Hematopoietic multipotent progenitor cell treated with erythropoietin and hydrocortisone succinate and interleukin-3 and kit ligand, for 6 days (in vitro differentiated cells): ENCODE results near the gene SEC61A1.

ENCODE experiments used
- DNase-seq: peaks from one replicate; pipeline ENCODE4 v3.0.0-alpha.2; 2015

Gene SEC61A1

GRCh38 chr3:128060473-128061381 lies 8.5 kb downstream of the SEC61A1 start:
- no peak for DNase-seq

DNA sequence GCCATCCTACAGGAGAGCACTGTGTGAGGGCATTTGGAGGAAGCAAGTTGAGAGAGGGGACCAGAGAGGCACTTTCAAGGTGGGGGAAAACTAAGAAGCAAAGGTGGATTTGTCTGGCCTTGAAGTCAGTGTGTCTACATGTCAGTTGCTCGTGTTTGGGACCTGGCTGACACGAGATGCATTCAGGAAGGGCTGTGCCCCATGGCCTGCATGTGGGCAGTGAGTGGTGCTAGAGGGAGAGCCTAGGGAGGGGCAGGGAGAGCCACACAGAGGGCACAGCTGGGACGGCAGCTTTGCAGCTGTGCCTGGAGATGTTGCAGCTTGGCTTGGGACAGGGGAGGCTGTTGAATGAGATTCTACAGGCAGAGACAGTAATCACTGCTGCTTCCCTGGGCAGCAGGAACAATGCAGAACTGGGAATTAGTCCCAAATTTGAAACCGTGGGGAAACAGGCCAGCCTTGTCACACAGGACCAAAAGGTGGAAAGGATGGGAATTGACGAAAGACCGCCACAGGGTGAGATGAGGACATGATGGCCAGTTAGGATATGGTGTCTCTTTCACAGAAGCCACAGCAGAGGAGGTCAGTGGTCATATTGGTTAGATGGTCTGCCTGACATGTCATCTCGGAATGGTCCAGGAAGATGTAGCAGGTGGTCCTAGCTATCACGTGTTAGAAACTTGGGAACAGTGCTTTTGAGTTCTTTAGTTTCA lies 10.0 kb downstream of the SEC61A1 start:
- no peak for DNase-seq

DNA sequence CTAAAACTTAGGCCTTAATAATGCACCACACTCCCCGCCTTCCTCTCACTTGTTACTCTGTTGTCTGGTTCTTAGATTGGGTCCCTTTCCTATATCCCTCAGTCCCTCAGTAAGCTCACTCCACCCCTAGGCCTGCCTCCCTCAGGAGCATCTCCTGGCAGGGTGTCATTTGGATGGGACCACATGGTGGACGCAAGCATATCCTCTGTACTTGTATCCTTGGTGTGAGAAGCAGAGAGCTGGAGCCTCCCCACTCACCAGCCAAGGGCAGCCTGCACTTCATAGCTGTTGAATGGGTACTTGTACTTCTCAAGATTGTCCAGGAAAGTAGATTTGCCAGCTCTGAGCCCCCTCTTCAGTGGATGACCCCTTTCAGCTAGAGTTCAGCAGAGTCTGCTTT lies 11.6 kb downstream of the SEC61A1 start:
- no peak for DNase-seq

- no peak for DNase-seq
Observed at GRCh38 chr3:128064962-128065361, 12.7 kb downstream of the SEC61A1 start.

GRCh38 chr3:128066114-128066513 lies 13.9 kb downstream of the SEC61A1 start:
- no peak for DNase-seq

DNA sequence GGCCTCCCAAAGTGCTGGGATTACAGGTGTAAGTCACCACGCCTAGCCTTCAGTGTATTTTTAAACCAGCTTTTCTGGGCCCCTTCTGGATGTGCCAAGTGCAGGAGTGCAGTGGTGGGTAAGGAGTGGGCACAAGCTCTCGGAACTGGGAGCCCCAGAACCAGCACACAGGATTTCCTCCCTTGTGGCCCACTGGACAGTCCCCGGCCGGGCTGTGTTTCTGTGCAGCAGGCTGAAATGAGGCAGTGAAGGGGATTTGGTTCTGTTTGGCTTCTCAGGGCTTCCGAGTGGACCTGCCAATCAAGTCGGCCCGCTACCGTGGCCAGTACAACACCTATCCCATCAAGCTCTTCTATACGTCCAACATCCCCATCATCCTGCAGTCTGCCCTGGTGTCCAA lies 14.4 kb downstream of the SEC61A1 start:
- no peak for DNase-seq

DNA sequence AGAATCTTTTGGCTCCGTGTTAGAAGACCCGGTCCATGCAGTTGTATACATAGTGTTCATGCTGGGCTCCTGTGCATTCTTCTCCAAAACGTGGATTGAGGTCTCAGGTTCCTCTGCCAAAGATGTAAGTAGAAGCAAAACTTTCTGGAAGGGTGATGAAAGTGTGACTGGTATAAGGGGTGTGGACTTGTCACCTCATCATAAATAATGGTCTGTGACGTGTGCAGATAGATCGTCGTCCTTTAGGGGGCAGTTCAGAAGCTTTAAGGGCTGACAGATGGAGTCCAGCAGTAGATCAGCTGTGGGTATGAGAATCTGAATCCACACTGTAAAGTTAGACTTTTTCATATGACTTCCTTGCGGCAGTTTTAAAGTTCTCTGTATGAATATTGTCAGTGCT lies 15.3 kb downstream of the SEC61A1 start:
- DNase-seq: peak; percentile 52

DNA sequence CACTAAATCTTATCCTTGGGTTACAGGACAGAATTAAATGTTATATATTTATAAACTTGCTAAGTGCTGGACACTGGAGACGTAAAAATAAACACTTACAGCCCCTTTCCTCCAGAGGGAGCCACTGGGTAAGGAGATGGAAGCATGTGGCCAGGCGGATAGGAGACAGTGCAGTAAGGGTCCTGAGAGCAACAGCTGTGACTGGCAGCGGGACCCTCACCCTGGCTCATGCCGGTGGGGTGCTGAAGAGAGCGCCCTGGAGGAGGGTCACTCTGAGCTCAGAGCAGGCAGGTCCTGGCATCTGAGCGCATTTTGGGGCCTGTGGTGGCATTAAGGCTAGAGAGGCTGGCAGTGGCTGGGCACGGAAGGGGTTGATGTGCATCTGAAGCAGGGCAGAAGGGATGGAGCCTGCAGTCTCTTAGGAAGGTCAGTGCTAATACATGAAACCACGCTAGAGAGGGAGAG lies 16.0 kb downstream of the SEC61A1 start:
- peak; percentile 81 for DNase-seq

- no peak for DNase-seq
Observed at GRCh38 chr3:128069271-128069670, 17.0 kb downstream of the SEC61A1 start.

DNA sequence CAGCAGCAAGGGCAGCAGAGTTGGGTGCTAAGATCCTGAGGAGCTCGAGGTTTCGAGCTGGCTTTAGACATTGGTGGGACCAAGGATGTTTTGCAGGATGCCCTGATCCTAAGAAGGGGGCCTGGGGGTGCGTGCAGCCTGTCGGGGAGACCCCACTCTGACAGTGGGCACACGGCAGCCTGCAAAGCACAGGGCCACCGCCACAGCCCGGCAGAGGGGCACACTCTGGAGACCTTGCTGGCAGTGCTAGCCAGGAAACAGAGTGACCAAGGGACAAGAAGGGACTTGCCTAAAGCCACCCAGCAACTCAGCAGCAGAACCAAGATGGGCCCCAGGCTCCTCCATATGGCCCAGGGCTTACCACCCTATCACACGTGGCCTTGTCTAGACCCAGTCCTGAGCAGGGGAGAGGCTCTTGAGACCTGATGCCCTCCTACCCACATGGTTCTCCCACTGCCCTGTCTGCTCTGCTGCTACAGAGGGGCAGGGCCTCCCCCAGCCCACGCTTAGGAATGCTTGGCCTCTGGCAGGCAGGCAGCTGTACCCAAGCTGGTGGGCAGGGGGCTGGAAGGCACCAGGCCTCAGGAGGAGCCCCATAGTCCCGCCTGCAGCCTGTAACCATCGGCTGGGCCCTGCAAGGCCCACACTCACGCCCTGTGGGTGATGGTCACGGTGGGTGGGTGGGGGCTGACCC lies 18.8 kb downstream of the SEC61A1 start:
- no peak for DNase-seq

DNA sequence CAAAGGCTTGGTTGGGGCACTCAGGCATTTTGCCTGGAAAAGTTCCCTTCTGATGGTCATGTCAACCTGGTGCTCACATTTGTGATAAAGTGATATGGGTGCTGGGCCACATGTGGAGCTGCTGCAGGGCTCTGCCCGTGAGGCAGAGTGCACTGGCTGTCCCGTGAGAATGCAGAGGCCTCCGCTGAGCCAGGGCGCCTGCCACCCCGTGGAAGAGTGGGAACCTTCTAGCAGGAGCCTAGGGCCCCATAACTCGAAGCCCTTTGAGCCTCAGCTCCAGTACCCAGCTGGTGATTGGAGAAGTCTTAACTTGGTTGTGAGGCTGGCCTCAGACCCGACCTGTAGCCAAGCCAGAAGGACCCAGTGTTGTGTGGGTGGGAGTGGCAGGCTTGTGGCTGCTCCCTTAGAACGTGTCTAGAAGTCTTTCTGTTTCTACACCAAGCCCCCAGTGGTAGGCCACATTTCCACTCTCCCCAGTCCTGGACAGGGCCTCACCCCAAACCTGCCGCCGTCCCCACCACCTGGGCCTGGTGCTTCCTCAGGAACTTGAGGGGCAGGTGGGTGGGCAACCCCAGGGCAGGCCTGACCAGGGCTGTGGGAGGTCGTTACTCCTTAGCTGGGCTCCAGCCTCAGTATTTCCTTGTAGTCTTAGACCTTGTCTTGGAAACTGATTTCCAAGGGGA lies 19.7 kb downstream of the SEC61A1 start:
- DNase-seq: no peak

- no peak for DNase-seq
Observed at GRCh38 chr3:128072454-128073184, 20.4 kb downstream of the SEC61A1 start.

GRCh38 chr3:128073185-128073725 lies 21.0 kb downstream of the SEC61A1 start:
- no peak for DNase-seq

- DNase-seq: no peak
Observed at GRCh38 chr3:128073807-128074206, 21.6 kb downstream of the SEC61A1 start.

GRCh38 chr3:128074851-128075521 lies 22.7 kb downstream of the SEC61A1 start:
- no peak for DNase-seq

DNA sequence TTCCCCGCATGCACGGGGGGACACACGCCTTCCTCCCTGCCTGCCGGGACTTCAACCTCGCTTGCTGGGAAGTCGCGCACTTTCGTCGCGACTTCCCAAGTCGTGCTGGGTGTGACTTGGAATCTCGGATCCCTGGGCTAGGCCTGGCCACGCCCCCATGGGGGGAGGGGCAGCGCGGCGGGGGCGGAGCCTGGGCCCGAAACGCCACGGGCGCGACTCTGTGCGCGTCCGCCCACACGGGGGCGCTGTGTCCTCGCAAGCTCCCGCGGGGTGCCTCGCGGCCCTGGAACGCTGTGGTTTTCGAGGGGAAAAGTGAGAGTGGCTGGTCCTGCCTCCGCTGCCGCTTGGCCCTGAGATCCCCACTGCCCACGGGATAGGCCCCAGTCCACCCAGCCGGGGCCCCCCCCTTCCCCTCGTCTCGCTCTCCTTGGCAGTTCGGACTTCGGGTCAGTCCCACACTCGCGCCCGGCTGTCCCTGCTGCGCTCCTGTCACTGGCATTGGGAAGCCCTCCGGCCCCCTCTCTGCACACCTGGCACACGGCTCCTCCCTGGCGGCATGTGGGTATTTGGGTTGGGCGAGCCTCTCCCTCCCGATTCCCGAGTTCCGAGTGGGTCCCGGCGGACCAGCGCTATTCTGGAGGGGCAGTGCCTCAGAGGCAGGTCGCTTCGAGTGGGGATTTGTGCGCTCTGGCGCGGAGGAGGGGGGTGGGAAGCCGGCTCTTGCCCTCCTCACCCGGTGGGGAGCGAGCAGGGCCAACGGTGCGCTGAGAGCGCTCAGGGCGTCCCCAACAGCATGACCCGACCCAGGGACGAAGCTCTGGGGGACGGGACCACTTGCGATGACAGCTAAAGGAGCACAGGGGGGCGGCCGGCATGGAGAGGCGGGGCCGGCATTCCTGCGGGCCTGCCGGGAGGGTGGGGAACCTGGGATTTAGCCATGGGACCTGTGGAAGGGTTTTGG lies 23.6 kb downstream of the SEC61A1 start:
- peak; percentile 89 for DNase-seq

GRCh38 chr3:128076483-128077201 lies 24.4 kb downstream of the SEC61A1 start:
- DNase-seq: peak; percentile 82

DNA sequence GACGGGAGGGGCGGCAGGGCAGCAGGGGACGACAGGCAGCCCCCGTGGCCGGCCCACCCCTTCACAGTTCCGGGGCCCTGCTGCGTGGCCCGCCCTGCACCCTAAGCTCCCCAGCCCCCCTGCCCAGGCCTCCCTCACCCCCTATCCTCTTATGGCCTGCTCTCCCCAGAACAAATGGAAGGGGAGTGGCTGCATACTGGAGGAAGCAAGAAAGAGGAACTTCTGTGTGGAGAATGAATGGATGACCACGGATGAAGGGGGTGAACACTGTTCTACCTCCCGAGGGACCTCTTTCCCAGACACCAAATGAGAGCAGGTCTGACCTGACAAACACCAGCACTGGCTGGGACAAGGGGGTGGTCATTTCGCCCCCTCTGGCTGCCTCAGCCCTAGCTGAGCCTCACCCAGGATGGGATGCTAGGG lies 25.0 kb downstream of the SEC61A1 start:
- DNase-seq: peak; percentile 76

- no peak for DNase-seq
Observed at GRCh38 chr3:128077665-128078064, 25.4 kb downstream of the SEC61A1 start.
